Adrenal gland (tissue), 12 donors: ENCODE measurements around the gene PKIB. TPM values are rescaled to one million over a fixed set of nuclear protein-coding genes. Genes with fewer than 3 reads are reported as not detected.

Experiments
- DNase-seq, 7 donors: peaks; one replicate each; pipeline ENCODE4 v3.0.0-alpha.2; 2019 to 2020
- H3K27ac ChIP-seq, 5 donors: fragments of 200-600 bp; sonication (generic) in 4 of 5; 1 replicate in 3 of 5; 2 replicates in 2 of 5; pipeline versions ENCODE4 v1.5.1 to v1.8.0; 2016 to 2020; ENCODE audit warnings: mild to moderate bottlenecking in 1 of 5
- H3K27me3 ChIP-seq: fragments of 200-600 bp; 2 replicates; pipeline ENCODE4 v1.8.0; 2021
- H3K36me3 ChIP-seq, 2 donors: fragments of 200-600 bp; replicated peaks in 1 of 2; 1 replicate in 1 of 2; 2 replicates in 1 of 2; pipeline versions ENCODE4 v1.5.1 to v1.8.0; 2018 to 2022
- H3K4me1 ChIP-seq, 2 donors: fragments of 200-600 bp; replicated peaks in 1 of 2; 1 replicate in 1 of 2; 2 replicates in 1 of 2; pipeline versions ENCODE4 v1.5.1 to v1.8.0; 2018 to 2021
- H3K4me3 ChIP-seq, 4 donors: fragments of 200-600 bp; sonication (generic) in 3 of 4; one replicate each; pipeline ENCODE4 v1.5.1; 2016 to 2018
- H3K9me3 ChIP-seq, 3 donors: fragments of 200-600 bp; sonication (generic) in 1 of 3; replicated peaks in 1 of 3; 1 replicate in 2 of 3; 2 replicates in 1 of 3; pipeline versions ENCODE4 v1.5.1 to v1.8.0; 2016 to 2021
- CTCF ChIP-seq, 6 experiments: fragments of 450-650 bp in 4 of 6; fragments of 200-600 bp in 2 of 6; sonication (generic) in 1 of 6; IDR thresholded peaks; 1 replicate in 5 of 6; 2 replicates in 1 of 6; pipeline versions ENCODE4 v1.5.1 to v1.8.0; 2016 to 2021; ENCODE audit warnings: antibody characterized with exemption in 6 of 6, mild to moderate bottlenecking in 2 of 6, moderate library complexity in 1 of 6
- POLR2A ChIP-seq, 2 donors: fragments of 450-650 bp; IDR thresholded peaks; one replicate each; pipeline ENCODE4 v1.6.1; 2017; ENCODE audit warnings: antibody characterized with exemption in 2 of 2, mild to moderate bottlenecking in 2 of 2, moderate library complexity in 1 of 2
- WGBS, 4 donors: extraction: QIAGEN DNeasy Blood & Tissue Kit in 2 of 4; methylation state at CpG; one replicate each; pipeline versions ENCODE4 v1.1.5 to v1.1.7; 2013 to 2017; 5-methylcytosine and 5-hydroxymethylcytosine counted together
- intact Hi-C, 2 donors: fragments of 100-400 bp; cut with DNase I; formaldehyde crosslinking; loops; one replicate each; pipeline versions ENCODE4 v1.14.1 to v1.15.0; 2022 to 2023
- polyA plus RNA-seq, 3 donors: library from polyadenylated mRNA; stranded (reverse); fragments of 200-250 nt in 2 of 3; fragments of 350-450 nt in 1 of 3; fragmentation: Illumina TruSeq in 1 of 3; extraction: RNeasy Lipid Tissue Mini Kit (QIAGEN cat#74804) in 1 of 3; gene quantifications; one replicate each; pipeline ENCODE4 v1.2.3, GENCODE V29; 2013 to 2014
- total RNA-seq, 9 donors: library from RNA; depleted of rRNA in 4 of 9; stranded (reverse); fragments of >200 nt in 4 of 9; fragments of 120-200 nt in 1 of 9; fragmentation: NEBNext Ultra II Directional in 1 of 9; extraction: Animal tissue kit (Norgen Biotek cat#: 25700) in 1 of 9; gene quantifications; one replicate each; pipeline versions ENCODE4 v1.1.0 to v1.2.4, GENCODE V29; 2013 to 2023
- donor health status: healthy with polysubstance abuse.
- donor health status: Bipolar disorder and iron deficiency.
- donor health status: DM: yes; HTN: yes; CAD: no.
- donor health status: DM: no; HTN: no; CAD: no.
- donor health status: DM: no; HTN: no; CAD: no.
- donor health status: DM: yes; HTN: yes; CAD: no.

PKIB gene
- total and polyA plus RNA-seq, 12 donors = 0.48 to 6.2 (median 2.5) TPM

- Histone ChIP-seq H3K4me3 (no peak overlapping the region), H3K27ac (no peak overlapping the region), H3K36me3 (no peaks in the 10 kb centered on the region), H3K4me1 (no peaks in the 10 kb centered on the region), H3K27me3 (no peaks in the 10 kb centered on the region), H3K9me3 (no peaks in the 10 kb centered on the region)
- intact Hi-C loops = no loop called here
- TF ChIP-seq POLR2A (IDR thresholded peaks at IDR 0.05) = no peak
- TF ChIP-seq CTCF (IDR thresholded peaks at IDR 0.05) = no peak
- no peak for DNase-seq
- 75 to 100% (median 88%) methylated on average over 1 of the region's 1 CpG for WGBS, 4 donors
Measured at GRCh38 chr6:122676146-122676545, 65.9 kb downstream of the PKIB start.

GRCh38 chr6:122676688-122677087 lies 66.5 kb downstream of the PKIB start:
- Histone ChIP-seq H3K36me3 (no peaks in the 10 kb centered on the region), H3K9me3 (no peaks in the 10 kb centered on the region), H3K4me3 (no peak overlapping the region), H3K4me1 (no peaks in the 10 kb centered on the region), H3K27ac (no peak overlapping the region), H3K27me3 (no peaks in the 10 kb centered on the region)
- no peak for TF ChIP-seq POLR2A (IDR thresholded peaks at IDR 0.05)
- no peak for TF ChIP-seq CTCF (IDR thresholded peaks at IDR 0.05)
- WGBS, 4 donors = 63 to 82% (median 65%) methylated on average over 2 of the region's 2 CpGs
- intact Hi-C loops = no loop called here
- DNase-seq = no peak

GRCh38 chr6:122677406-122677805 lies 67.2 kb downstream of the PKIB start:
- WGBS, 4 donors = 73 to 77% (median 75%) methylated on average over 1 of the region's 1 CpG
- Histone ChIP-seq H3K36me3 (no peaks in the 10 kb centered on the region), H3K27ac (no peak overlapping the region), H3K4me1 (no peaks in the 10 kb centered on the region), H3K4me3 (no peak overlapping the region), H3K9me3 (no peaks in the 10 kb centered on the region), H3K27me3 (no peaks in the 10 kb centered on the region)
- no peak for DNase-seq
- TF ChIP-seq POLR2A (IDR thresholded peaks at IDR 0.05) (no peak), CTCF (IDR thresholded peaks at IDR 0.05) (no peak)
- intact Hi-C loops = no loop called here

- Histone ChIP-seq H3K4me3 (no peak overlapping the region), H3K4me1 (no peaks in the 10 kb centered on the region), H3K27ac (no peak overlapping the region), H3K9me3 (no peaks in the 10 kb centered on the region), H3K27me3 (no peaks in the 10 kb centered on the region), H3K36me3 (no peaks in the 10 kb centered on the region)
- WGBS, 4 donors = 66 to 69% (median 68%) methylated on average over 3 of the region's 3 CpGs
- no peak for TF ChIP-seq CTCF (IDR thresholded peaks at IDR 0.05)
- TF ChIP-seq POLR2A (IDR thresholded peaks at IDR 0.05) = no peak
- no peak for DNase-seq
- intact Hi-C loops = no loop called here
Measured at GRCh38 chr6:122678841-122679240, 68.6 kb downstream of the PKIB start.
